RWPE2 (cell line): ENCODE results near the gene TSSK6.

ENCODE experiments used
- ATAC-seq: fragments of 200-7000 bp; cut with Tn5 transposase; 3 replicates; pipeline ENCODE4 v1.9.1; 2021; ENCODE audit warnings: low read depth
- DNase-seq: peaks from one replicate; pipeline ENCODE4 v3.0.0-alpha.2; 2020; ENCODE audit warnings: low spot score
- H3K27ac ChIP-seq: fragments of 450-650 bp; 2 replicates; pipeline ENCODE4 v1.5.1; 2017; ENCODE audit warnings: mild to moderate bottlenecking; ENCODE audit not compliant: poor library complexity, severe bottlenecking
- H3K27me3 ChIP-seq: fragments of 250-450 bp; sonication (Bioruptor Pico); 2 replicates; pipeline ENCODE4 v1.5.1; 2021; ENCODE audit warnings: mild to moderate bottlenecking, moderate library complexity; ENCODE audit not compliant: insufficient read depth, poor library complexity, severe bottlenecking
- H3K36me3 ChIP-seq: fragments of 250-450 bp; sonication (Bioruptor Pico); 2 replicates; pipeline ENCODE4 v1.5.1; 2020; ENCODE audit warnings: low read depth, mild to moderate bottlenecking, moderate library complexity
- H3K4me1 ChIP-seq: fragments of 250-450 bp; sonication (Bioruptor Pico); 2 replicates; pipeline ENCODE4 v1.5.1; 2021; ENCODE audit warnings: mild to moderate bottlenecking, moderate library complexity; ENCODE audit not compliant: insufficient read depth, poor library complexity, severe bottlenecking
- H3K4me3 ChIP-seq: fragments of 250-450 bp; sonication (Bioruptor Pico); 2 replicates; pipeline ENCODE4 v1.5.1; 2021; ENCODE audit warnings: mild to moderate bottlenecking, moderate library complexity; ENCODE audit not compliant: severe bottlenecking
- H3K9me3 ChIP-seq: fragments of 250-450 bp; sonication (Bioruptor Pico); 2 replicates; pipeline ENCODE4 v1.5.1; 2021; ENCODE audit warnings: mild to moderate bottlenecking, moderate library complexity; ENCODE audit not compliant: severe bottlenecking
- TF ChIP-seq, protein P1 (sequence below): fragments of 450-650 bp; IDR thresholded peaks from one replicate; pipeline ENCODE4 v1.5.1; 2017; ENCODE audit warnings: mild to moderate bottlenecking, moderate library complexity; ENCODE audit not compliant: poor library complexity, severe bottlenecking

Gene TSSK6

DNA sequence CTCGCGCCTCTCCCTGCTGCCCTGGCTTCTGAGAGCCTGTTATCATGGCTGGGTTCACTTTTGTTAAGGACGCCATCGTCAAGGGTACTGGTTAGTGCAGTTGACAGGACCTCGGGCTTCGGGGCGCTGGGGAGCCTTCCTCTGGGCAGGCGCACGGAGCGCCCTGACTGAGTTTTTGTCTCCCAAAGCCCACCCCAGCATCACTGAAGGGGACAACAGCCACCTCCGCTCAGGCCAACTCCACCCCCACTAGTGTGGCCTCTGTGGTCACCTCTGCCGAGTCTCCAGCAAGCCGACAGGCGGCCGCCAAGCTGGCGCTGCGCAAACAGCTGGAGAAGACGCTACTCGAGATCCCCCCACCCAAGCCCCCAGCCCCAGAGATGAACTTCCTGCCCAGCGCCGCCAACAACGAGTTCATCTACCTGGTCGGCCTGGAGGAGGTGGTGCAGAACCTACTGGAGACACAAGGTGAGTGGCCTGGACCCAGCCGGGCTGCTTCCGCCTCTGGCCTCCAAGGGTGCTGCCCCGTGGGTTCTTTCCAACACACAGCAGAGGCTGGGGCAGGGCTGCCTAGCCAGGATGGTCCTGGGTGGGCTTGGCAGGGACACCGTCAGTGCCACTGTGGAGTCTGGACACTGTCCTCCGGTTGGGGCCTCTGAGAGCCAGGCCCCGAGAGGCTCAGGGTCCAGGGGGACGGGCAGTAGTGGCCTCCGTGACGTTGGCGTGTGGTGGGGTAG lies 16.9 kb downstream of the TSSK6 start:
- H3K4me3 ChIP-seq, result no peak overlapping the region
- no peaks in the 10 kb centered on the region for H3K4me1 ChIP-seq
- no peaks in the 10 kb centered on the region for H3K9me3 ChIP-seq
- peaks cover 89% of the 10 kb centered on the region for H3K36me3 ChIP-seq
- no peak overlapping the region for H3K27ac ChIP-seq
- TF ChIP-seq, protein P1, sequence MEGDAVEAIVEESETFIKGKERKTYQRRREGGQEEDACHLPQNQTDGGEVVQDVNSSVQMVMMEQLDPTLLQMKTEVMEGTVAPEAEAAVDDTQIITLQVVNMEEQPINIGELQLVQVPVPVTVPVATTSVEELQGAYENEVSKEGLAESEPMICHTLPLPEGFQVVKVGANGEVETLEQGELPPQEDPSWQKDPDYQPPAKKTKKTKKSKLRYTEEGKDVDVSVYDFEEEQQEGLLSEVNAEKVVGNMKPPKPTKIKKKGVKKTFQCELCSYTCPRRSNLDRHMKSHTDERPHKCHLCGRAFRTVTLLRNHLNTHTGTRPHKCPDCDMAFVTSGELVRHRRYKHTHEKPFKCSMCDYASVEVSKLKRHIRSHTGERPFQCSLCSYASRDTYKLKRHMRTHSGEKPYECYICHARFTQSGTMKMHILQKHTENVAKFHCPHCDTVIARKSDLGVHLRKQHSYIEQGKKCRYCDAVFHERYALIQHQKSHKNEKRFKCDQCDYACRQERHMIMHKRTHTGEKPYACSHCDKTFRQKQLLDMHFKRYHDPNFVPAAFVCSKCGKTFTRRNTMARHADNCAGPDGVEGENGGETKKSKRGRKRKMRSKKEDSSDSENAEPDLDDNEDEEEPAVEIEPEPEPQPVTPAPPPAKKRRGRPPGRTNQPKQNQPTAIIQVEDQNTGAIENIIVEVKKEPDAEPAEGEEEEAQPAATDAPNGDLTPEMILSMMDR, result no peak
- DNase-seq (no peak), ATAC-seq (no peak)
- no peaks in the 10 kb centered on the region for H3K27me3 ChIP-seq

DNA sequence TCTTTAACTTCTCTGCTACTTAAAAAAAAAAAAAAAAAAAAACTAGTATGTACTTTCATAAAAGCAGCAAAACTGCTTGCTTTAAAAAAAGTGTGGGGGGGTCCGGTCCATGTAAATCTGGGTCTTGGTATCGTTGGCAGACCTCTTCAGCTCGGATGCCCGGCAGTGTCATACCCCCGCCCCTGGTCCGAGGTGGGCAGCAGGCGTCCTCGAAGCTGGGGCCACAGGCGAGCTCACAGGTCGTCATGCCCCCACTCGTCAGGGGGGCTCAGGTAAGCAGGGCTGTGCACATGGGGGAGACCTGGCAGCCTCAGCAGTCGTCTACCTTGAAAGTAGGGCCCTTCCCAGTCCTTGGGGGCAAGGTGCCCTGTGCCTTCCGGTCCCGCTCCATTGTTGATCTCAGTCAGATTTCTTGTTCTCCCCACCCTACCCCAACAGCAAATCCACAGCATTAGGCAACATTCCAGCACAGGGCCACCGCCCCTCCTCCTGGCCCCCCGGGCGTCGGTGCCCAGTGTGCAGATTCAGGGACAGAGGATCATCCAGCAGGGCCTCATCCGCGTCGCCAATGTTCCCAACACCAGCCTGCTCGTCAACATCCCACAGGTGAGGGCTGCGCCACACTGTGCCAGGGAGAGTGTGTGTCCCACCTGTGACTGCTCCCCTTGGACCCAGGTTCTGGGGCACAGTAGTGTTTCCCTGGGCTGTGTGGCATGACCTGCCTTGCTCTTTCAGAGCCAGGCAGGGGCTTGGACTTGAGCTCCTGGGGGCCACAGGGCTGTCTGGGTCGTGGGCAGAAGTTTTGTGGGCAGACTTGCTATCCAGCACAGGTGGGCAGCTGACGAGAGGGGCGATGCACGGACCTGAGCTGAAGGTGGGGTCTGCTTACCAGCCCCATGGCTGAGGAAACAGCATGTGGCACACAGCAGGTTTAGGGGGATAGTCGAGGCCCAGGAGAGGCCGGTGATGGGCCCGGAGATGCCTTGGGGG lies 19.4 kb downstream of the TSSK6 start:
- Histone ChIP-seq H3K27ac (no peak overlapping the region), H3K4me1 (no peaks in the 10 kb centered on the region), H3K4me3 (no peak overlapping the region), H3K27me3 (no peaks in the 10 kb centered on the region), H3K36me3 (peaks cover 83% of the 10 kb centered on the region), H3K9me3 (no peaks in the 10 kb centered on the region)
- no peak for DNase-seq
- ATAC-seq, result no peak
- TF ChIP-seq, protein P1, result no peak

DNA sequence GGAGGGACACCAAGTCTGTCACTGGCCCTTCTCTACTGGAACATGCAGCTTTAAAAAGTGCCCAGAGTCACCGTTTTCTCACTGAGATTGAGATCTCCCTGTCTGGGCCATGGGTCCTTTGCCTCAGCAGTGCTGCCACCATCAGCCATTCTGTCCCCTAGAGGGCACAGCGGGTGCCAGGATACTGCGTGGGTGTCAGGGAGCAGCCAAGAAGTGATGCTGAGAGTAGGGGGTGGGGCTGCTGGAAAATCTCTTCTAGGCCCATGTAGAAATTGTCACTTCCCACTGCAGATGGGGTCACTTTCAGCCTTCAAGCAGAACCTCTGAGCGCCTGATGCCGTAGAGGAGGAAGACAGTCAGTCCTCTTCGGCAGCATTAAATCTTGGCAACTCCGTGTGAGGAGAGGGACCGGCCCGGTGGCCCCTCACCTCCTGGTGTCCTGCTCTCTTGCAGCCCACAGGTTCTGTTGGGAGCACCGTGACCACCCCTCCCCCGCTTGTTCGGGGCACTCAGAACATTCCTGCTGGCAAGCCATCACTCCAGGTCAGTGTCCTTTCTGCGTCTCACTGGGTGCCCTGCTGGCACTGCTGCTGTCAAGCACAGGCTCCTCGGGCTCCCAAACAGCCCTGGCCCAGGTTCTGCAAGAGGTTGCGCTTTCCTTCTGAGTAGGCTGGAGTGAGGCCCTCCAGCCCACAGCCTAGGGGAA lies 21.4 kb downstream of the TSSK6 start:
- peaks cover 5% of the 10 kb centered on the region for H3K4me1 ChIP-seq
- DNase-seq, result no peak
- peaks cover 73% of the 10 kb centered on the region for H3K36me3 ChIP-seq
- no peaks in the 10 kb centered on the region for H3K27me3 ChIP-seq
- H3K4me3 ChIP-seq, result no peak overlapping the region
- TF ChIP-seq, protein P1, result no peak
- ATAC-seq, result no peak
- H3K9me3 ChIP-seq, result no peaks in the 10 kb centered on the region
- H3K27ac ChIP-seq, result no peak overlapping the region

DNA sequence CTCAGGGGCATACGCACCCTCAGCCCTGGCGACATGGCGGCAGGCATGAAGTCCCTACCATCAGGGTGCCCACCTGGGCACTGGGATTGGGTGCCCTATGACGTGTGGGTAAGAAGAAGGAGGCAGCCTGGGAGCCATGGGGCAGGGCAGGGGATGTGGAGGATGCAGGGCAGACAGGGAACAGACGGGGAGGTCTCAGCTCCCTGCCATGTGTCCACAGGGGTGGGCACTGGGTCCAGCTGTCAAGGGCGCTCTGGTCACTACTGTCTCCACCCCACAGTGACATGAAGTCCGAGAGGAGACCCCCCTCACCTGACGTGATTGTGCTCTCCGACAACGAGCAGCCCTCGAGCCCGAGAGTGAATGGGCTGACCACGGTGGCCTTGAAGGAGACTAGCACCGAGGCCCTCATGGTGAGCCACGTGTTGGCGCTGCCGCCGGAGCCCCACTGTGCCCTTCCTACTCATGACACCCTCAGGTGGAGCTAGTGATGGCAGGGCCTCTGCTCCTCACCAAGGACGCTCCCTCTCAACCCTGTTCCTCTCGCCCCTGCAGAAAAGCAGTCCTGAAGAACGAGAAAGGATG lies 23.2 kb downstream of the TSSK6 start:
- H3K4me1 ChIP-seq, result peaks cover 20% of the 10 kb centered on the region
- H3K36me3 ChIP-seq, result peaks cover 56% of the 10 kb centered on the region
- no peak overlapping the region for H3K4me3 ChIP-seq
- DNase-seq (no peak), ATAC-seq (no peak)
- no peaks in the 10 kb centered on the region for H3K27me3 ChIP-seq
- H3K27ac ChIP-seq, result no peak overlapping the region
- TF ChIP-seq, protein P1, result no peak
- H3K9me3 ChIP-seq, result no peaks in the 10 kb centered on the region
